C1 segment of cervical spinal cord (tissue), 14 donors: ENCODE results near the gene ATP6V1A.
"Not testable (repeated sequence)": the region's sequence is repeated elsewhere in the genome, so short reads cannot be mapped to it uniquely, and the experiment has no call there.

Source experiments
- DNase-seq, 14 donors: peaks; one replicate each; lab custom pipeline; 2025; lab: John Stamatoyannopoulos, UW

ATP6V1A gene

DNA sequence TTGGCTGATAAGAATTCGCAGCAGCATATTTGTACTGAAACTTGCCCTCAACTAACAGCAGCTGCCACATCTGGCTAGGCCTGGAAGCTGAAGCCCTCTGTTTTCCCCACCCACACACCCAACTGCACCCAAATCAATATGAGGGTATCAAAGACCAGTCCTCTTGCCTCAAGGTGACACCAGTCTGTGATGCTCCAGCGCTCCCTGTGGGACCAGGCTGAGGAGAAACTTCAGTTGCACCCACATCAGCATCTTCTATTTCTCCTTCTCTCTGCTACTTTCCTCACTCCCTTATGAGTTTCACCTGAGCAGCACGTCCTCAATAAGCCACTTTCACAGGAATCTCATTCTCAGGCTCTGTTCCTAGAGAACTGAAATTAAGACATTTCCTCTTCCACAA, 73.0 kb downstream of the ATP6V1A start:
- no peak for DNase-seq

DNA sequence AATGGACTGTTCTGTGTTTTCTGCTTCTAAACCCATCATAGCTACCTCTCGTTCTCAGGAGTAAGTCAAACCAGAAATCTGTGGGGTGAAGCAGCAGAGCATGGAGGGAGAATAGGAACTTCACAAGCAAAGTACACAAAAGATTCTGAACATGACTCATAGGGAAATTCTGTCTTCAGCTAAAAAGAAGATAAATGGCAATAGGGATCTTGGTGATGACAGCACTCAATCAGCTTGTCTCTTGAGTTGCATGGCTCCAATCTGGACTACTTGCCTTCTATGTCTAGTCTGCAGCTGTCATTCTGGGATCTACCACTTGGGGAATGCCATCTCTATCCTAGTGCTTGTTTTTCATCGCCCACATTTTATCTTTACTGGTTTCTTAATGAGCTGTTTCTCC, 78.3 kb downstream of the ATP6V1A start:
- DNase-seq = no peak

DNA sequence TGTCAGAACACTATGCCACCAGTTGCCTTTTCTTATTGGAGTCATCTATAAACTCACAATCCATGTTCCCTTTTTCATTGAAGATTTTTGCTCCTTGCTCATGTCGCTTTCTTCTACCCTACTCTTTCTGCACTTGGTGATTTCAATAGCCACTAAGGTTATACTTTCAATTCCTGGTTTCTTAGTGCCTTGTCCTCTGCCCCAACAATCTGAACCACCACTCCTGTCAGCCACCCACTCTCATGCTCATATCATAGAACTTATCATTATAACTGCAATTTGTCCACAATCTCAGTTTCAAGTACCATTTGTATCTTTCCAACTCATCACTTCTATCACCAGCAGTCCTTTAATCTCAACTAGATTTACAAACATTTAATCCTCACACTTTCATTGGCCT, 81.8 kb downstream of the ATP6V1A start:
- DNase-seq = no peak

DNA sequence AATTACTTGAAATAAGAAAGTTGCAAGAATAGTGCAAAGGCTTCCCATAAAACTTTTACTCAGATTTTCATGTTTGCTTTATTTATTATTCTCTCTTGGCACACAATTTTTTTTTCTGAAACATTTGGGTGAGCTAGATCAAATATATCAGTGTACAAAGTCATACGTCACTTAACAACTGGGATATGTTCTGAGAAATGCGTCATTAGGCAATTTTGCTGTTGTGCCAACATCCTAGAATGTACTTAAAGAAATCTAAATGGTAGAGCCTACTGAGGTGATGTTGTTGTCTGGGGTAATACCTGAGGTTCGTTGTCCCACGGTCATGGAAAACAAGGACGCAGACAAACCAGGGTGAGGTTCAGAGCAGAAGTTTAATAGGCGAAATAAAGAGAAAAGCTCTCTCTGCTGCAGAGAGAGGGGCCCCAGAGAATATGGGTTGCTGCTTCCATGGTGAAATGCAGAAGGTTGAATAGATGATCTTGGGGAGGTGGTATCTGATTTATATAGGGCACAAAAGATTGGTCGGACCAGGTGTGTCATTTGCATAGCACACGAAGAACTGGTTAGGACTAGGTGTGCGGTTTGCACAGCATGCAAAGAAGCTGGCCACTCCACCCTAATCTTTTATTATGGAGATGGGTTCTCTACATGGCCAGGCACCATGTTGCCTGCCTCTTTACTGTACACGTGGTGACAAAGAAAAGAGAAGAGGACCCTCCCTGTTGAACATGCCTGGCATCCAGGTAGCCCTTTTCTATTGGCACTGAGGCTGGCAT, 82.9 kb downstream of the ATP6V1A start:
- no peak for DNase-seq

DNA sequence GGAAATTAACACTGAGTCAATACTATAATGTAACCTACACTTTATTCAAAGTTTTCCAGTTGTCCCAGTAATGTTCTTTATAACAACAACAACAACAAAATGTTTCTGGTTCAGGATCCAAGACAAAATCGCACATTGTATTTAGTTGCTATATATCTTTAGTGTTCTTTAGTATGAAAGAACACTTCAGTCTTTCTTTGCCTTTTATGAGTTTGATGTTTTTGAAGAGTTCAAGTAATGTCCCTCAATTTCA, 84.2 kb downstream of the ATP6V1A start:
- DNase-seq = no peak

DNA sequence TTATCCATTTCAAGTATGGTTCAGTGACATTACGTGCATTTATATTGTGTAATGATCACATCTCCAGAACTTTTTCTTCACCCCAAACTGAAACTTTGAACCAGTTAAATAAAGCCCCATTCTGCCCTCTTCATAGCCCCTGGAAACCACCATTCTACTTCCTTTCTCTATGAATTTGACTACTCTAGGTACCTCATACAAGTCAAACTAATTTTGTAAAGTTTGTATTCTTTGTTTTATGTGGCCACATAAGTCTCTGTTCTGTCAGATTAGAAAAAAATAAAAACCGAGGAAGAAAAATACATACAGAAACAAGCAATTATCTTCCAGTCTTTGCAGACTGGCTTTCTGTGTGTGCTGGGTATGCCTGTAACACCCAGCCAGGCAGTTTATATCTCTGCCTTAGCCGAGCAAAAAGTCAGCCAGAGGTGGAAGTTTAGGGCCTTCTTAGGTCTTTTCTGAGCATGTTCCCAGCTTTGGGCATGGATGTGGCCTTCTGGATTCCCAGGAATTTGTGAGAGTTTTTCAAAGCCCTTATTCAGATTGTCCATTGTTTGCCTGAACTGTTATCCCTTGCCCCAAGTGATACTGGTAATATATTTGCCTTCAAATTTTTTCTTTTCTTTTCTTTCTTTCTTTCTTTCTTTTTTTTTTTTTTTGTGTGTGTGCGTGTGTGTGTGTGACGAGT, 85.8 kb downstream of the ATP6V1A start:
- no peak for DNase-seq

DNA sequence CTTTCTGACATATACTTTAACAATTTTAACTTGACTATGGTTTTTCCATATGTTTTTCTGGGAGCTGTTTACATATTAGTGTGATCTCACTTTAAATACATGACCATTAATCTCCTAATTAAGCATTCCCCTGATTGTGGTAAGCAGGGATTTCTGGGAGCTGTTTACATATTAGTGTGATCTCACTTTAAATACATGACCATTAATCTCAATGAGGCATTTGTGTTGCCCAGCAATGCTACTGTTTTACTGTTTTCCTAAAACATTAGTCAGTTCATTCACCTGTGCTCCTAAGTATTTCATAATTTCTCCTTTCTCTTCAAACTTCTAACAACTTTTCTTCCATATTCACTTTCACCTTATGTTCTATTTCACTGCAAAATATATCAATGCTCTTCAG, 88.1 kb downstream of the ATP6V1A start:
- no peak for DNase-seq

DNA sequence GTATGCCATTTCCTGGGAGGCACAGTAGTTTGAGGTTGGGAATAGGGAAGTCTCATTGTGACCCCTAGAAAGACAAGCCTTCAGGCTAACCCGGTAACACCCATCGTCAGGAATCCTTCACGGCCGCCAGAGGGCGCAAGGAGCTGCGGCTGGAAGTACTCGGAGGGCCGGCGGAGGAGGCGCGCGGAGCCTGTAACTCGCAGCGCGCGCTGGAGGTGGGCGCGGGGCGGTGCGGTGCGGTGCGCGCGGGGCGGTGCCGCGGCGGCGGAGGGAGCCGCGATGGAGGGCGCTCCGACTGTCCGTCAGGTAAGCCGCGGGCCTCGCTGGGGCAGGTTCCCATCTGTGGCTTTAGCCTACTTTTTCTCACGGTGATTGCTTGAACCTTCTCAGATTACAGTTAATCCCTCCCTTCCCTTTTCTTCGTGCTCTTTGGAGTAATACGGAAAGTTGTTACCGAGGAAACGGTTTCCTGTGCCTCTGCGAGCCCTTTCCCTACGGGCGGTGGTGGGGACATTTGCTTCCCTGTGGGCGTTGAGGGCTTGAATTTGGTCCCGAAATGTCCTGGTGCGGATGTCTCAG, 91.9 kb downstream of the ATP6V1A start, which contains the start of gene GRAMD1C:
TSS of gene GRAMD1C (plus strand) at position 158 of the 579 bp plus-strand sequence. CDS start at position 280, 122 bp downstream.
- peak in 13 of 14 donors; percentile 15 to 81 (median 57) for DNase-seq

DNA sequence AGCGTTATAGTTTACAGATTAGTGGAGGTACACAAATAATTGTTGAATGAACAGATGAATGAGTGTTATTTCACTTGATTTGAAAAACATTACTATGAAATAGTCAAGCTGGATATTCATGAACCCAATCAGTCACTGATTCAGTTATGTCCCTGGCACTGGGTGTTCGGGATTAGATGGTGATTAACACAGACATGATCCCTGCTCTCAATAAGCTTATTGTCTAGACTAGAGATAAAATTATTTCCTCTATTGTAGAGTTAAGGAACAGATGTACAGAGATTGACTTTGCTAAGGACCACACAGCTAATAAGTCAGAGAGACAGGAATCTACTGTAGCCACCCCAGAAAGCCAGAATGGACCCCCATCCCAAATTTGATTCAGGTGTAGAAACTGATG, 92.7 kb downstream of the ATP6V1A start:
- no peak for DNase-seq

DNA sequence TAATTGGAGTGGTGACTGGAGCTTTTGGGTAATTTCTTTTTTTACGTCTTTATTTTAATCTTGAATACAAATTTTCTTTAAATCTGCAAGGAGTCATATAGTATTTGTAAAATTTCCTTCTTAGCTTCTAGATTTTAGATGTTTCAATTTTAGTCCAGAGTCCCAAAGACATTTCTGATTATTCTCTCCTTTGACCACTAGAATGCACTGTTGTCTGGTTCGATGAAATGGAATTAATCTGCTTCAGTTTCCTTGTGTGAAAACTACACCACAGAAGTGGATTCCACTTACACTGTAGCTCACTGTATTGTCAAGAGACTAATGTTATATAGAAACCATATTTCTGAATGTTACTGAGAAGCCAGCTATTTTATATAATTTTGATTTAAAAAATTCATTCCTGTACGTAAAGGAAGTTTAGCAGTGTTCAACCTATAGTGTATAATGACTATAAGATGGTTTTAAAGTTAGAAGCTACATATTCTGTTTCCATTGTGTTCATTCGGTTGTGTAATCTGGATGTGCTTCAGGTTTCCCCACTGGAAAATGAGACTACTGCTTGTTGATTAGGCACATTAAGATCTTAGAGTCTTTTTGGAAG, 97.9 kb downstream of the ATP6V1A start:
- no peak for DNase-seq

DNA sequence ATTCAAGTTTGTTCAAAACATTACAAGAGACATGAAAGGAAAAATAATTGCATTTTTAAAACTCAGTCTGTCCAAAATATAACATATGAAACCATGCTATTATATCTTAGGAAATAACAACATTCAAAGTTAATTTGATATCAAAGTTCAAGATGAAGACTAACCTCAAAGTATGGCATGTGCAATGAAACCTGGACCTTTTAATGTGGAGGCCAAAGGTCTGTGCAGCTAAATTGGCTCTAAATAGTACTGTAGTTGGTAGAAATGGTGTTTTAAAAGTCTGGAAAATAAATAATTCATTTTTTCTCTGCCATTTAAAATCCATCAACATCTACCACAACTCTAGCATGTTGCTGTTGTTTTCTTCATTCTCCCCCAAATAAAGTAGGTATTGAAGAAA, 100.4 kb downstream of the ATP6V1A start:
- no peak for DNase-seq

DNA sequence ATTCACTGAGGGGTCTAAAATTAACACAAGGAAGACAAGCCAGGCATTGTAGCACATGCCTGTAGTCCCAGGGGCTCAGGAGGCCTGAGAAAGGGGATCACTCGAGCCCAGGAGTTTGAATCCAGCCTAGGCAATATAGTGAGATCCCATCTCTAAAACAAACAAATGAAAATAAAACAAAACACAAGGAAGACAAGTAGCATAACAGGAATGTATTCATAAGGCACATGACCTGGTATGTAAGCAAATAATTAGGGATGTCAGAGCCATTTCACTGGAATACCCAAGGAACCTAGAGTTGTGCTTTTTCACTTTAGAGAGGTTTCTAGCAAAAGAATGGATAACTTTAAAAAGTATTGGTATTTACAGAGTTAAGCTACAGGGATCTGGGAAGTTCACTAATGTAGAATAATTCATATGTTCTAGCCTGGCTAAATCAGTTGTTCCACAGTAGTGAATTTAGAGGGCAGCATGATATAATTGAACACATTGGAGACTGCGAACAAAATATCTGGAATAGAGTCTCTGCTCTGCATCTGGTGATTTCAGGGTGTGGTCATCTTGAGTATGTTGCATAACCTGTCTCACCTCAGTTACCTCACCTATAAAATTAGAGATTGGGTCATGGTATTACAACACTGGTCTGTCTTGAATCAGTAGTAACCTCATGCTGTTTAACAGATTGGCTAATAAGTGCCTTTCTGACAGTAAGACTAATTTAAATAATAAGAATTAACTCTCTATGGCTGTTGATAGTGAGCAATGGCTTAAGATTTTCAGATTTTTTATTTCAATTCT, 101.0 kb downstream of the ATP6V1A start:
- DNase-seq = no peak

DNA sequence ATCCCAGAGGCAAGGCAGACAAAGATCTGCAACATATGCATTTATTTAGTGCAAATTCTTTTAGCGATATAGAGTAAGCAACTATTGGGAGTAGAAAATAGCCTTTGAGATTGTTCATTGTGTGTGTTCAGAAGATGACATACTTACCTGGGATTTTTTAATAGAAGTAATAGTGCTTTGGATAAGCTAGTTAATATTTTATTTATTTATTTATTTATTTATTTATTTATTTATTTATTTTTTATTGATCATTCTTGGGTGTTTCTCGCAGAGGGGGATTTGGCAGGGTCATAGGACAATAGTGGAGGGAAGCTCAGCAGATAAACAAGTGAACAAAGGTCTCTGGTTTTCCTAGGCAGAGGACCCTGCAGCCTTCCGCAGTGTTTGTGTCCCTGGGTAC, 102.2 kb downstream of the ATP6V1A start:
- DNase-seq = not testable (repeated sequence)

DNA sequence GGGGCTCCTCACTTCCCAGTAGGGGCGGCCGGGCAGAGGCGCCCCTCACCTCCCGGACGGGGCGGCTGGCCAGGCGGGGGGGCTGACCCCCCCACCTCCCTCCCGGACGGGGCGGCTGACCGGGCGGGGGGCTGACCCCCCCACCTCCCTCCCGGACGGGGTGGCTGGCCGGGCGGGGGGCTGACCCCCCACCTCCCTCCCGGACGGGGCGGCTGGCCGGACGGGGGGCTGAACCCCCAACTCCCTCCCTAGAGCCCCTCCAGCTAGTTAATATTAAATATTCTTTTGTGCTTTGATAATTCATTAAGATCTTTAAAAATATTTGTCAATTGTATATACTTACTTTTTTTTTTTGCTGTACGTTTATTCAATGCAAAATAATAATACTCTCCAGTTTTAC, 103.0 kb downstream of the ATP6V1A start:
- not testable (repeated sequence) for DNase-seq

DNA sequence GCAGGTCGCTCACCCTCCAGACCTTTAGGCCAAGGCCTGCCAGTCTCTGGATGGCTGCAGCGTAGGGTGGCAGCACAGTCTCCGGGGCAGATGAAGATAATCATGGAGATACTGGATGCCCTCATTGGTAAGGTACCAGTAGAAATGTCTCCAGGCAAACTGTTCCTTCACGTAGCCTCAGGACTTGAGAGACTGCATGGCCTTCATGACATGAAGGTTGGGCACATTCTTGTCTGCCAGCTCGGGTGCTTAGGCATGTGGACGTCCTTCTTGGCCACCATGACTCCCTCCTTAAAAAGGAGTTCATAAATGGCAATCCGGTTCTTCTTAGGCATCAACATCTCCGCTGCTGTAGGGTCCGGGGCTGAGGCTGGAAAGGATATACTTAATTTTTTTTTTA, 103.6 kb downstream of the ATP6V1A start:
- not testable (repeated sequence) for DNase-seq

DNA sequence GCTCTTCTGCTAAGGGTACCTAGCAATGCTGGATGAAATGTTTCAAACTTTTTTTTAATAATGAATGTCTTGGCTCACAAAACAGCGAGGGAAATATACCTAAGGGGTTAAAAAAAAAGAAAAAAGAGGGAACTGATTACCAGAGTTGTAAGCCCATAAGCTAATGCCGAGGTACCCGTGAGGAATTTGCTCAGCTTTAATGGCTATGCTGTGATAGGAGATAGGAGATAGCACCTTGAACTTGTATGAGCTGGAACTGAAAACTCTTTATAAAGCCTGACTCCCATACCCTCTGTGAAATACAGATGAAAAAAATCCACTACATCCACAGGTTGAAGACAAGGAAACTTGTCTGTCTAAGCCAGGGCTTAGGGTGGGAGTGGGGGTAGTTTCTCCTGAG, 105.7 kb downstream of the ATP6V1A start:
- DNase-seq = no peak
